ENCODE measurements around the gene DNAJC11.

Gene DNAJC11

DNA sequence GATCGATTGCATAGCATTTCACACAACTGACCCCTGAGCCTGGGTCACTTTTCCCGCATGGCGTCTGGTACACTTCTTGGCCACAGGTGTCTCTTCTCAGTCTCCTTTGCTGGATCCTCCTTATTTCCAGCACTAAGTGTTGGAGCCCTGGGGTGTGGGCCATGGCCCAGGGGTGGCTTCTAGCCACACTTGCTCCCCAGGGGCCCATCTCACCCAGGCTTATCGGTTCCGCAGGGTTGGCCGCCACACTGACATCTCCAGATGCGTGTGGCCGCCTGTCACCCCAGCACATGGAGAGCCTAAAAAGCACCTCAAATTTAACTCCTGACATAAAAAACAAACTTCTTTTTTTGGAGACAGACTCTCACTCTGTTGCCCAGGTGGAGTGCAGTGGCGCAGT, 74.6 kb downstream of the DNAJC11 start:
- Histone ChIP-seq H3K4me3 (ENCODE audit: low read length) (no peak overlapping the region), H3K9ac (ENCODE audit: low read length) (no peak overlapping the region), H3K27me3 (ENCODE audit: control insufficient read depth, insufficient read depth, low read length) (peaks cover 2% of the 10 kb centered on the region), H3K4me1 (ENCODE audit: control insufficient read depth, insufficient read depth, low read length) (peaks cover 2% of the 10 kb centered on the region), H3K36me3 (ENCODE audit: control insufficient read depth, insufficient read depth, low read length) (peaks cover 15% of the 10 kb centered on the region), H3K27ac (ENCODE audit: low read depth, low read length) (no peak overlapping the region)

GRCh38 chr1:6625584-6626149, 75.9 kb downstream of the DNAJC11 start:
- H3K4me1 ChIP-seq (ENCODE audit: control insufficient read depth, insufficient read depth, low read length) = peaks cover 2% of the 10 kb centered on the region
- peak overlapping the region; percentile 78 for H3K4me3 ChIP-seq (ENCODE audit: low read length)
- peaks cover 24% of the 10 kb centered on the region for H3K36me3 ChIP-seq (ENCODE audit: control insufficient read depth, insufficient read depth, low read length)
- H3K27ac ChIP-seq (ENCODE audit: low read depth, low read length) = peak overlapping the region; percentile 81
- H3K27me3 ChIP-seq (ENCODE audit: control insufficient read depth, insufficient read depth, low read length) = peaks cover 2% of the 10 kb centered on the region
- H3K9ac ChIP-seq (ENCODE audit: low read length) = peak overlapping the region; percentile 32

- Histone ChIP-seq H3K4me3 (ENCODE audit: low read length) (peak within 1 kb of the TSS; percentile 78), H3K9ac (ENCODE audit: low read length) (peak within 1 kb of the TSS; percentile 32), H3K27me3 (ENCODE audit: control insufficient read depth, insufficient read depth, low read length) (peaks cover 2% of the 10 kb centered on the region), H3K27ac (ENCODE audit: low read depth, low read length) (peak within 1 kb of the TSS; percentile 81), H3K36me3 (ENCODE audit: control insufficient read depth, insufficient read depth, low read length) (peaks cover 30% of the 10 kb centered on the region), H3K4me1 (ENCODE audit: control insufficient read depth, insufficient read depth, low read length) (peaks cover 2% of the 10 kb centered on the region)
These were observed 76.7 kb downstream of the DNAJC11 start, which contains the start of gene THAP3 for GRCh38 chr1:6624710-6625583. TSS of gene THAP3 (plus strand) at chr1:6624868. CDS start at chr1:6625219, 351 bp downstream.

DNA sequence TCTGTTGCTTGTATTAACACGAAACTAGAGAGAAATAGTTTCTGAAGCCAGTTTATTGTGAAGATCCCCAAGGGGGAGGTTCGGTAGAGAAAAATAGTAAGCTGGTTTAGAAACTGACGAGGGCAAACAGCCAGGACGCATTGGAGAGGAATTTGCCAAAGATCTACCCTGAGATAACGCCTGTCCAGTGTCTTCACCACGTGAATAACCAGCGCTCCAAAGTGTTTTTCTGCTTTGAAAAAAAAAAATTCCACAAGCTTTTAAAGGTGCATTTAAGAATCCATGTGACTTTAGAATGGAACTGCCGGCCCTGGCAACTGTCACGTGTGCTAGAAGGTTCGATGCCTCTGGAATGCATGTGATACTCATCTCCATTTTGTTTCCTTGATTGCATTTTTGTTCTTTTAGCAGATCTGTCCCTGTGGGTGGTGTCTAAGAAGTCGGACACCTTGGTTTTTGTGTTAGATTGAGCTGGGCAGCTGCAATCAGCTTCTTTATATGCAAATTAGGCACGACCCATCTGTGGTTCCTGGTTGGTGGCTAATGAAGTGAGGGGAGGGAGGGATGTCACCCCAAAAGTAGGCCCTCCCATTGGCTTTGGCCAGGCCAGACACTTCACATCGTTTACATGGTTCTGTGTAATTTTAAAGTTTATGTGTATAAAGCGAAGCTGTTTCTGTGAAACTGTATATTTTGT, 78.2 kb downstream of the DNAJC11 start:
- Histone ChIP-seq H3K27ac (ENCODE audit: low read depth, low read length) (no peak overlapping the region), H3K27me3 (ENCODE audit: control insufficient read depth, insufficient read depth, low read length) (peaks cover 2% of the 10 kb centered on the region), H3K4me1 (ENCODE audit: control insufficient read depth, insufficient read depth, low read length) (peaks cover 2% of the 10 kb centered on the region), H3K4me3 (ENCODE audit: low read length) (no peak overlapping the region), H3K36me3 (ENCODE audit: control insufficient read depth, insufficient read depth, low read length) (peaks cover 26% of the 10 kb centered on the region), H3K9ac (ENCODE audit: low read length) (no peak overlapping the region)

GRCh38 chr1:6622396-6623152, 79.0 kb downstream of the DNAJC11 start:
- Histone ChIP-seq H3K27ac (ENCODE audit: low read depth, low read length) (no peak overlapping the region), H3K9ac (ENCODE audit: low read length) (no peak overlapping the region), H3K4me3 (ENCODE audit: low read length) (no peak overlapping the region), H3K36me3 (ENCODE audit: control insufficient read depth, insufficient read depth, low read length) (peaks cover 21% of the 10 kb centered on the region), H3K4me1 (ENCODE audit: control insufficient read depth, insufficient read depth, low read length) (peaks cover 2% of the 10 kb centered on the region), H3K27me3 (ENCODE audit: control insufficient read depth, insufficient read depth, low read length) (no peaks in the 10 kb centered on the region)

GRCh38 chr1:6621429-6622391, 79.9 kb downstream of the DNAJC11 start:
- Histone ChIP-seq H3K9ac (ENCODE audit: low read length) (no peak overlapping the region), H3K27ac (ENCODE audit: low read depth, low read length) (no peak overlapping the region), H3K4me1 (ENCODE audit: control insufficient read depth, insufficient read depth, low read length) (peaks cover 2% of the 10 kb centered on the region), H3K27me3 (ENCODE audit: control insufficient read depth, insufficient read depth, low read length) (no peaks in the 10 kb centered on the region), H3K36me3 (ENCODE audit: control insufficient read depth, insufficient read depth, low read length) (peaks cover 20% of the 10 kb centered on the region), H3K4me3 (ENCODE audit: low read length) (no peak overlapping the region)

DNA sequence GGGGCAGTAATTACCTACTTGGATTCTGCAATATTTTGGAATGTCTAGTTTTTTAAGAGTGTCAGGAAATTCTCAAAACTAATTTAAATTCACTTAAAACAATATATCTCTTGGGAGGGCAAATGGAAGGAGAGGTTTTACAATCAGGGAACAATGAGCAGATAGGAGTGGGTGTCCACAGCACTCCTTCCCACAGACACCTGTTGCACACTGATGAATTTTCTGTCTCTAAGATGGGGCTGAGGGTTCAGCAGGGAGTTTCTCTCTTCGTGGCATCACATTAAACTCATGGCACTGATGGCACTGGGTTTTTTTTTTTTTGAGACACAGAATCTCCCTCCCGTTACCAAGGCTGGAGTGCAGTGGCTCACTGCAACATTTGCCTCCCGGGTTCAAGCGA, 82.6 kb downstream of the DNAJC11 start:
- Histone ChIP-seq H3K36me3 (ENCODE audit: control insufficient read depth, insufficient read depth, low read length) (peaks cover 20% of the 10 kb centered on the region), H3K4me3 (ENCODE audit: low read length) (no peak overlapping the region), H3K27ac (ENCODE audit: low read depth, low read length) (no peak overlapping the region), H3K27me3 (ENCODE audit: control insufficient read depth, insufficient read depth, low read length) (no peaks in the 10 kb centered on the region), H3K4me1 (ENCODE audit: control insufficient read depth, insufficient read depth, low read length) (no peaks in the 10 kb centered on the region), H3K9ac (ENCODE audit: low read length) (no peak overlapping the region)

DNA sequence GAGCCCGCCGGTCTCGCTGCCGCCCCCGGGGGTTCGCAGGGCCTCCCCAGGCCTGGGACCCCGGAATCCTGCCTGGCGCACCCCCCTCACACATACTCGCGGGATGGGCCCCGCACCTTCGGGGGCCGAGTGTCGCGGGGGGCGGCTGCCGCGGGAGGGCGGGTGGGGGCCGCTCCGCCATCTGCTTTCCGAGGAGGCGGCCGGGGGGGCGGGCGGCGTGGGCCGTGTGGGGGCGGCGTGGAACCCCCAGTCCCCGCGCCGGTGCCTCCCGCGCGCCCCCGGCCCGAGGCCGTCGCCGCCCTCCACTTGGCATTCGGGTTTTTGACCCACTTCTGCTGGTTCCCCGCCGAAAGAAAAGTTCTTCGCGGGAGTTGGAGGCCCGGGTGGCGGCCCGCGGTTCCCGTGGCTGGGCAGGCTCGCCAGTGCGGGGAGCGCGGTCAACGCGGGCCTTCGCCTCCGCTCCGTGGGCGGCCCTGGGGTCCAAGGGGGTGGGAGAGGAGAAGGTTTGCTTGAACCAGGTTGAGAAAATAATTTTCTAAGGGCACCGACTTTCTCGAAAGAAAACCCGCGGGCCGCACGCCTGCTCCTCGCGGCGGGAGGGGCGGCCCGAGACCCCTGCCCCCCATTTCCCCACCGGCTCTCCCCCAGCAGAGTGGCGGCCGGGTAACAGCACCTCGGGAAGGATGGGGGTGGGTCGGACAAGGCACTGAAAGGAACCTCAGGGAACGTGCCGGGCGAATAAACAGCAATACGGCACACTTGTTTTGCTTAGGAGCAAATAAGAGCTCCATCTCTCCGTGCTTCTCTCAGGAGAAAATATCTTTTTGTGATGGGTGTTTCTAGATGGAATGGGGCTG, 86.5 kb downstream of the DNAJC11 start:
- peaks cover 5% of the 10 kb centered on the region for H3K36me3 ChIP-seq (ENCODE audit: control insufficient read depth, insufficient read depth, low read length)
- H3K9ac ChIP-seq (ENCODE audit: low read length) = no peak overlapping the region
- H3K4me1 ChIP-seq (ENCODE audit: control insufficient read depth, insufficient read depth, low read length) = peaks cover 4% of the 10 kb centered on the region
- H3K27me3 ChIP-seq (ENCODE audit: control insufficient read depth, insufficient read depth, low read length) = no peaks in the 10 kb centered on the region
- peak overlapping the region; percentile 41 for H3K4me3 ChIP-seq (ENCODE audit: low read length)
- peak overlapping the region; percentile 74 for H3K27ac ChIP-seq (ENCODE audit: low read depth, low read length)

- Histone ChIP-seq H3K36me3 (ENCODE audit: control insufficient read depth, insufficient read depth, low read length) (no peaks in the 10 kb centered on the region), H3K27me3 (ENCODE audit: control insufficient read depth, insufficient read depth, low read length) (no peaks in the 10 kb centered on the region), H3K9ac (ENCODE audit: low read length) (peak overlapping the region; percentile 21), H3K27ac (ENCODE audit: low read depth, low read length) (peak overlapping the region; percentile 92), H3K4me1 (ENCODE audit: control insufficient read depth, insufficient read depth, low read length) (peaks cover 6% of the 10 kb centered on the region), H3K4me3 (ENCODE audit: low read length) (peak overlapping the region; percentile 75)
These were observed 87.3 kb downstream of the DNAJC11 start for GRCh38 chr1:6614019-6614928.

Measured in rectal smooth muscle tissue (tissue), 1 donor.